PC-9 (cell line): ENCODE data around the gene GLT8D2.

Experiments
- EZH2 ChIP-seq: fragments of 200-600 bp; sonication (generic); IDR thresholded peaks from 2 replicates; pipeline ENCODE4 v1.8.0; 2017; ENCODE audit warnings: antibody characterized with exemption, low read depth
- TF ChIP-seq, protein P1 (sequence below): fragments of 200-600 bp; sonication (generic); conservative IDR thresholded peaks from 2 replicates; pipeline ENCODE4 v1.6.1; 2017; ENCODE audit warnings: mixed run types, antibody characterized with exemption, mild to moderate bottlenecking, moderate library complexity

DNA sequence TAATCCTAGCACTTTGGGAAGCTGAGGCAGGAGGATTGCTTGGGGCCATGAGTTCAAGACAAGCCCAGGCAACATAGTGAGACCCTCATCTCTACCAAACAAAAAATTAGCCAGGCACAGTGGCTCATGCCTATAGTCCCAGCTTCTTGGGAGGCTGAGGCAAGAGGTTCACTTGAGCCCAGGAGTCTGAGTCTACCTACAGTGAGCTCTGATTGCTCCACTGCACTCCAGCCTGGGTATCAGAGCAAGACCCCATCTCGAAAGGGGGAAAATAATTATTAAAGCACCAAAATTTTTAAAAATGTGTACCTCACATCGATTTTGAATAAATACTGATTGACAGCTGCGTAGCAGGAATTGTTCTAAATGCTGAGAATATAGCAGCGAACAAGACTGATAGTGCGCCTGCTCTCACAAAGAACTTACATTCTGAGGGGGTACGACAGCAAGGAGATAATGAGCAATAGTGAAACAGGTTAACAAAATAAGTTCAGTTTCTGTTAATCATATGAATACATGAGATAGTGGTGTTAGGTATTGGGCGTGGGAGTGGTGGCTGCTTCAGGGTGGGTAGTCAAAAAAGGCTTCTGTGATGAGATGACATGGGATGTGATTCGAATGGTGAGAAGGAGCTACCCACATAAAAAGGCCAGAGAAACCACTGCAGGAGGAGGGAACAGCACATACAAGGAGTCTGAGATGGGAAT is 33.9 kb upstream of the GLT8D2 start:
- TF ChIP-seq, protein P1, sequence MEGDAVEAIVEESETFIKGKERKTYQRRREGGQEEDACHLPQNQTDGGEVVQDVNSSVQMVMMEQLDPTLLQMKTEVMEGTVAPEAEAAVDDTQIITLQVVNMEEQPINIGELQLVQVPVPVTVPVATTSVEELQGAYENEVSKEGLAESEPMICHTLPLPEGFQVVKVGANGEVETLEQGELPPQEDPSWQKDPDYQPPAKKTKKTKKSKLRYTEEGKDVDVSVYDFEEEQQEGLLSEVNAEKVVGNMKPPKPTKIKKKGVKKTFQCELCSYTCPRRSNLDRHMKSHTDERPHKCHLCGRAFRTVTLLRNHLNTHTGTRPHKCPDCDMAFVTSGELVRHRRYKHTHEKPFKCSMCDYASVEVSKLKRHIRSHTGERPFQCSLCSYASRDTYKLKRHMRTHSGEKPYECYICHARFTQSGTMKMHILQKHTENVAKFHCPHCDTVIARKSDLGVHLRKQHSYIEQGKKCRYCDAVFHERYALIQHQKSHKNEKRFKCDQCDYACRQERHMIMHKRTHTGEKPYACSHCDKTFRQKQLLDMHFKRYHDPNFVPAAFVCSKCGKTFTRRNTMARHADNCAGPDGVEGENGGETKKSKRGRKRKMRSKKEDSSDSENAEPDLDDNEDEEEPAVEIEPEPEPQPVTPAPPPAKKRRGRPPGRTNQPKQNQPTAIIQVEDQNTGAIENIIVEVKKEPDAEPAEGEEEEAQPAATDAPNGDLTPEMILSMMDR = no peak
- no peak for TF ChIP-seq EZH2
